NCI-H2029 (cell line): ENCODE measurements around the gene CUX1.
"Not testable (repeated sequence)": the region's sequence is repeated elsewhere in the genome, so short reads cannot be mapped to it uniquely, and the experiment has no call there.

Experiments used
- DNase-seq: peaks from one replicate; lab custom pipeline; 2025; lab: John Stamatoyannopoulos, UW

The CUX1 gene

GRCh38 chr7:101984133-101984879 is 166.9 kb downstream of the CUX1 start:
- no peak for DNase-seq

GRCh38 chr7:101985057-101985902 is 167.9 kb downstream of the CUX1 start:
- no peak for DNase-seq

DNA sequence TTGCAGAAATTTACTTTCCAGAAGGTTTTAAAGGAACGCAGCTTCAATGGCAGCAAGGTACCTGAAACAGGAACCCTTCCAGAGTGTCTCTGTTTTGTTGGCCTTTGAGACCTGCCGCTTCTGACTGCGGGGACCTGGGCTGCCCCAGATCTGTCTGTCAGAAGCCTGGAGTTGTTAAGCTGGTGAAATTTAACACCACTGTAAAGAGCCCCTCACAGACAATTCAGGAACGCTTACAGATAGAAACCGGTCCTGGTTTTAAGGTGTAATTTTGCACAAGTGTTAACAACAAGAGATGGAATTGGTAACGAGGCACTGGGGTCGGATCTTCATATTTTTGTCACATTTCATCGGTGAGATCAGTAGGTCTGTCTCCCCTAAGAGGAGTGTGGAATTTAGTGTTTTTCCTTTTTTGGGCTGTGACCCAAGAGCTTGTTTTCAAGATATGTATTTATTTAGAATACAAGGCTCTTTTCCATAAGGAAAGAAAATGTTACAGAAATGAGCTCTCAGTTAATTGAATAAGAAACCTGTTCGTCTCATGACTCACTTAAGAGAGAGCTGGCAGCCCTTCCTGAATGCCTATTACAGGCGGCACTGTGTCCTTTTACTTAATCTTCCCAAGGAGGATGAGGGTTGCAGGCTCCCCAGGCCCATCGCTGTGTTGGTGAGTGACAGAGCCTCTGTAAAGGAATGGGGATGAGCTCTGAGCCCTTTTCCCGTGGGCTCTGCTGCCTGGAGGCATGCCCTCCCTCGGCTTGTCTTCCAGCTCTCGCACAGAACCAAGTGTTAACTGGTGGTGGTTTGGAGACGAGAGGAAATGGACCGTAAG is 168.7 kb downstream of the CUX1 start:
- no peak for DNase-seq

- no peak for DNase-seq
Observed at GRCh38 chr7:101987494-101987893, 170.1 kb downstream of the CUX1 start.

DNA sequence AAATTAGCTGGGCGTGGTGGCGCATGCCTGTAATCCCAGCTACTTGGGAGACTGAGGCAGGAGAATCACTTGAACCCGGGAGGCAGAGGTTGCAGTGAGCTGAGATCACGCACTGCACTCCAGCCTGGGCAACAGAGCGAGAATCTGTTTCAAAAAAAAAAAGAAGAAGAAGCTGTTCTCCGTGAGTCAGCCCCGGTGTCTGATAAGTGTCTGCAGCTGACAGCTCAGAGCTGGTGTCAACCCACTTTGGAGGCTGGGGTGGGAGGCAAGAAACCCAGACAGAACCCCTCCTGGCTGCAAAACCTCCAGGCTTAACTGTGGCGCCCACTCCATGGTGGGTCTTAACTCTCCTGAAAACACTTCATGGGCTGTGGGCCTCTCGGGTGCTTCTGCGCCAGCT is 170.6 kb downstream of the CUX1 start:
- DNase-seq: not testable (repeated sequence)

GRCh38 chr7:101988513-101988912 is 171.1 kb downstream of the CUX1 start:
- no peak for DNase-seq

- no peak for DNase-seq
Observed at GRCh38 chr7:101989101-101989500, 171.7 kb downstream of the CUX1 start.

- no peak for DNase-seq
Observed at GRCh38 chr7:101990811-101991418, 173.5 kb downstream of the CUX1 start.

DNA sequence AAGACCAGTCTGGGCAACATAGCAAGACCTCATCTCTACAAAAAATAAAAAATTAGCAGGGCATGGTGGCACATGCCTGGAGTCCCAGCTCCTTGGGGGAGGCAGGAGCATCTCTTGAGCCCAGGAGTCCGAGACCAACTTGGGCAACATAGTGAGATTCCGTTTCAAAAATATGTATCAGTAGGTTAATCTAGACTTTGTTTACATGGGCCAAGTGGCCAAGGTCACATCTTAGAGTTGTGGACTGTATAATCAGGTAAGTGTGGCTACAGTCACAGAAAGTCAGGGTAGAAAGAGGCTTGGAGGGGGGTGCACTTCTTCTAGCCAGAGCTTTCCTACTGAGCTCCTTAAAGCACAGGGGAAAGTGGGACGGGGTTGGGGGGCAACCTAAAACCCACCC is 174.4 kb downstream of the CUX1 start:
- DNase-seq: no peak

DNA sequence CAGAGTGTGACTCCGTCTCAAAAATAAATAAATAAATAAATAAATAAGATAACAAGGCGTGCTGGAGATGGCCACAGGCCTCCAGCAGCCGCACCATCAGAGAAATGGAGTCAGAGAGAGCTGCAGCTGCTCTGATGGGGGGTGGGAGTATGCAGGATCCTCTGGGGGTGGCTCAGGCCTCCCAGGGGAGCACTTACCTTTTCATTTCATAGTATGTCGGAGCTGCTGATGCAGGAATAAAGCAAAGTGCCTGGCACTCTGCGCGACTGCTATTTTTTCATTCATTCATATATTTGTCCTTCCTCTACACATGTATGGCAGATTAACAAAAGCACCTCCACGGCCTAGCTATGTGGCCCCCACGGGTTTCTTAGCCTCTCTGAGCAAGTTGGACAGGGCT is 175.9 kb downstream of the CUX1 start:
- DNase-seq: no peak

DNA sequence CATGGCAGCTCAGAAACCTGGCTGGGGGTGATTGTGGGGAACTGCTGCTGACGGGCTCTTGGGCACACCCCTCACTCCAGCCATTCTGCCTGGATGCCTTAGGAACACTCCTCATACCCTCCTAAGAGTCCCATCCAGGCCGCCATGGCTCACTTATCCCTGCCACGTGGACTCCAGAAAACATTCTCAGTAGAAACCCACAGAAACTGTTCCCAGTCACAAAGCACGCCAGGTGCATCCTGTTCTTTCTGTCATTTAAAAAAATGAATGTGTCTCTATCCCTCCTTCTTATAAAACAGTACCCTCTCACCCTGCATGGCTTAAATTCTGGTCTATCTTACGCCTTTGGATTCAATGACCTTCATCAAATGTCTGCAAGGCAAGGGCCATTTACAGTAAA is 177.7 kb downstream of the CUX1 start:
- no peak for DNase-seq

GRCh38 chr7:101996131-101996691 is 178.8 kb downstream of the CUX1 start:
- DNase-seq: no peak

- DNase-seq: no peak
Observed at GRCh38 chr7:101996876-101997275, 179.4 kb downstream of the CUX1 start.

DNA sequence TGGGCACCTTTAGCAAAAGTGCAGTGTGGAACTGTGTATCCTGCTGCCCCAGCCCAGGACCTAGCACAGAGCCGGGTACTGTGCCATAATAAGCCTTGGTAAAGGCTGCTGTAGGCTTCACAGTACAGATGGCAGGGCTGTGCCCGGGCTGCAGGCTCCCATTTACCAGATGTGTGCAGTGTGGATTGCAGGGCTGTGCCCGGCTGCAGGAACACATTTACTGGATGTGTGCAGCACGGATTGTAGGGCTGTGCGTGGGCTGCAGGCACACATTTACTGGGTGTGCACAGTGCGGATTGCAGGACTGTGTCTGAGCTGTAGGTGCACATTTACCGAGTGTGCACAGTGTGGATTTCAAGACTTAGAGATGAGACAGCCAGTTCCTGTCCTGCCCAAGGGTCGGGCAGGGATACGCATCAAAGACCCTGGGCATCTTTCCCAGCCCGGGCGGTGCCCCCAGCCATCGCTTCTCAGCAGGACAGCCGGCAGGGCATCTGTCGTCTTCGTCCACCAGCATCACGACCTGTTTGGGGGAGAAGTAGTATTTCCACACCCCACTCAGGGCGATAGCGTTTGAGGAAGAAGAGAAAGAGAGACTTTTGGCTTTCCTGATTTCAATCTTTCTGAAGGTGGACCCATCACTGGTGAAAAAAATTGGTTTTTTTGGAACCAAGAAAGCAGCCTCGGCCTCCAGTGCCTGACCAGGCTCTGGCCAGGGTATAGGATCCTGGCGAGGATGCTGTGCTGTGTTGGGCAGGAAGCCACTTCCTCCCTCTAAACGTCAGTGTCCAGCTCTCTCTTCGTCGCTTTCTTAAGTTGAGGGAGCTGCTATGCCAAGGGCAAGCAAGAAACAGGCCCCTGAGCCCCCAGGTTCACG is 180.8 kb downstream of the CUX1 start:
- no peak for DNase-seq

DNA sequence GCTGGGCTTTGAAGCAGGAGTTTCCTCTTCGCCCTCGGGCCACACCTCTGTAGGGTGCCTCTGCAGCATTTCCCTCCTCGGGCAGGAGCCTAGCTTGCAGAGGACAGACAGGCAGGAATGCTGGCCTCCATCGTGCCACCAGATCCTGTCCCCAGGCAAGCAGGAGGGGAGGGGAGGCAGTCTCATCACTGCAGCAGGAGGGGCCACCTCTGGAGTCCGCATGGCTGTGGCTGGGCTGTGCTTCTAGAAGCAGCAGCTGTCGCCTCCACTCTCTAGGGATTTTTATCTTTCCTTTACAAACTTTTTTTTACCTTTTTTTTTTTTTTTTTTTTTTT is 181.4 kb downstream of the CUX1 start:
- DNase-seq: no peak

DNA sequence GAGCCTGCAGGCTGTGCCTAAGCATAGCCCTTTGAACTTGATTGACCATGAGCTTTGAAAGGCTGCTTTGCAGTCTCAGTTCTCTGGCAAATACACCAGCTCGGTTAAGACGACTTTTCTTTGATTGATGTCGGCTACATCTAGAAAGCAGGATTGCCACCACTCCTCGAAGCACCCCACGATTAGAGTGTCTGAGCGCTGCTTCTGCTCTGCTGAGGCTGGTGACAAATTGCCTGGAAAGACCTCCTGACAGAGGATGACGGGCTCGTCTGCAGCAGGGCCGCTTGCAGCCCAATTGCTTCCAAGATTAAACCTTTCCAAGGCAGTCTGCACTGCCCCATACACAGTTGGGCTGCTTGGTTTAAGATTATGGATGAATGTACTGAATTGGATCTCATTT is 182.0 kb downstream of the CUX1 start:
- DNase-seq: no peak

- no peak for DNase-seq
Observed at GRCh38 chr7:102000123-102000522, 182.7 kb downstream of the CUX1 start.

DNA sequence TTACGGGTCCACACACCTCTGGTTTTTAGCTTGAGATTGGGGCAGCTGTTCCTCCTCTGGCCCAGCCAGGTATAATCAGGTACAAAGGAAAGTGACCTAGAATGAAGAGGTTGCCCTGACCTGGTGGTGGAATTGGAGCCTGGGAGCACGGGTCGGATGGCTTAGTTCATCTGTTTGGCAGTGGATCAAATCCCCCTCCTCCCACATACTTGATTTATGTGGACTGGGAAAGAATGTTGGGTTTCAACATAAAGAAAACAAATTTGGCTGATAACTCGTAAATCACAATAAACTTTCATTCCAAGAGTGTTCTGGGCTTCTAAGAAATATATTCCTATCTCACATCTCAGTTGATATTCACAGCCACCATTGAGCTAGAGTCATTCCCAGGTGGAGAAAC is 186.8 kb downstream of the CUX1 start:
- DNase-seq: no peak

DNA sequence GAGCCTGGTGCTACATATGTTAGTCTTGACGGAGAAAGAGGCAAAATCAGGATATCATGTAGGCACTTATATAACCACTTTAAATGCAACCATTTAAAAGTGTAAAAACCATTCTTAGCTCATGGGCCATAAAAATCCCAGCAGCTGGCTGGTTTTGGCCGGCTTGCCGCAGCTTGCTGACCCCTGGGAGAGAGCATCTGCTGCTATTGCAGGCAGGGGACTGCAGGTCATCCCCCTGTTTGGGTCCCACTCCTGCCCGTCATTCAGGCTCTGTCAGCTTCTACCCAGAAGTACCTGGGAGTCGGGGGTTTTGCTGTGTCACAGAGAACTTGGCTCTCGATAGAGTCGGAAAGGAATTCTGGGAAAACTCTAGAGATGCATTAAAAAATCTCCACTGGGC is 187.4 kb downstream of the CUX1 start:
- DNase-seq: no peak

- DNase-seq: no peak
Observed at GRCh38 chr7:102005933-102006480, 188.6 kb downstream of the CUX1 start.

DNA sequence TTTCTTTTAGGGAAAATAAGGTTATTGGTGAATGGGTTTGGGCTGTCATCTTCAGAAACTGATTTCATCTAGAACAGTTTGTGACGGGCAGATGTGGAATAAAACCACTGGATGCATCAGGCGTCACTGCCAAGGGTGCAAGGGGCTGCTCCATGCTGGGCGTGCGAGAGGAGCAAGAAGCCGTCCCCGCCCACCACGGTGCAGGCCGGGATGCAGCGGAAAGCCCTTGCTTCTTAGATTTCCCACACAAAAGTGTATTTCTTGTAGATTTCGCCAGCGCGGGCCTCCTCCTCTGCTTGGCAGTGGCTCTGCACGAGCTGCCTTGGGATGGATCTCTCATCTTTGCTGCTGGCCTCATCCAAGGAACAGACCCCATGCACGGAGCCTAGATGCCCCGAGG is 189.3 kb downstream of the CUX1 start:
- no peak for DNase-seq
